Upper lobe of left lung (tissue), 4 donors: ENCODE measurements around the gene DGKI.

ENCODE experiments used
- CTCF ChIP-seq, 6 experiments: fragments of 450-650 bp in 4 of 6; fragments of 200-600 bp in 2 of 6; sonication (generic) in 2 of 6; IDR thresholded peaks; one replicate each; pipeline ENCODE4 v1.5.1; 2016 to 2019; ENCODE audit warnings: antibody characterized with exemption in 6 of 6
- EP300 ChIP-seq, 4 donors: sonication (generic); formaldehyde crosslinking; IDR thresholded peaks; one replicate each; pipeline ENCODE4 v1.5.1; 2017; ENCODE audit warnings: antibody characterized with exemption in 4 of 4, control low read depth in 2 of 4
- POLR2A ChIP-seq, 4 donors: fragments of 450-650 bp; IDR thresholded peaks; one replicate each; pipeline ENCODE4 v1.5.1; 2016 to 2017; ENCODE audit warnings: antibody characterized with exemption in 4 of 4, mild to moderate bottlenecking in 2 of 4
- POLR2AphosphoS5 ChIP-seq, 2 donors: sonication (generic); formaldehyde crosslinking; IDR thresholded peaks; one replicate each; pipeline ENCODE4 v1.5.1; 2017; ENCODE audit warnings: antibody characterized with exemption in 2 of 2

GRCh38 chr7:137343281-137343841, 503.4 kb downstream of the DGKI start, which contains the start of gene PTN:
- no peak for TF ChIP-seq POLR2AphosphoS5 (IDR thresholded peaks at IDR 0.05)
- no peak for TF ChIP-seq CTCF (IDR thresholded peaks at IDR 0.05)
- TF ChIP-seq POLR2A (IDR thresholded peaks at IDR 0.05), result no peak
- no peak for TF ChIP-seq EP300 (IDR thresholded peaks at IDR 0.05)
